Neutrophil (primary cell): ENCODE results near the gene INTU.
"Not testable (repeated sequence)": the region's sequence is repeated elsewhere in the genome, so short reads cannot be mapped to it uniquely, and the experiment has no call there.

Experiments
- H3K27ac ChIP-seq: fragments of 200-600 bp; sonication (generic); 2 replicates; pipeline ENCODE4 v1.5.1; 2016; ENCODE audit warnings: mild to moderate bottlenecking, moderate library complexity
- H3K27me3 ChIP-seq: fragments of 200-600 bp; sonication (generic); 2 replicates; pipeline ENCODE4 v1.6.0; 2016; ENCODE audit warnings: mild to moderate bottlenecking
- H3K36me3 ChIP-seq: fragments of 200-600 bp; sonication (generic); 2 replicates; pipeline ENCODE4 v1.5.1; 2017
- H3K4me1 ChIP-seq, 2 experiments: fragments of 200-600 bp in 1 of 2; sonication (generic) in 1 of 2; 1 replicate in 1 of 2; 2 replicates in 1 of 2; pipeline versions ENCODE4 v1.5.1 to v1.6.1; 2013 to 2016; ENCODE audit warnings: low read depth in 1 of 2, low read length in 1 of 2, mild to moderate bottlenecking in 1 of 2, moderate library complexity in 1 of 2; ENCODE audit not compliant: control insufficient read depth in 1 of 2, insufficient read depth in 1 of 2
- H3K4me3 ChIP-seq, 2 experiments: fragments of 200-600 bp in 1 of 2; sonication (generic) in 1 of 2; 1 replicate in 1 of 2; 2 replicates in 1 of 2; pipeline ENCODE4 v1.5.1; 2013 to 2016; ENCODE audit warnings: low read depth in 1 of 2, low read length in 1 of 2, mild to moderate bottlenecking in 1 of 2, moderate library complexity in 1 of 2
- H3K9me3 ChIP-seq: fragments of 200-600 bp; sonication (generic); 2 replicates; pipeline ENCODE4 v1.5.1; 2016
- CTCF ChIP-seq: fragments of 200-600 bp; sonication (generic); IDR thresholded peaks from 2 replicates; pipeline ENCODE4 v1.5.1; 2016; ENCODE audit warnings: antibody characterized with exemption

Gene INTU

GRCh38 chr4:127632420-127633403 lies at the start of gene INTU:
INTU (plus strand) TSS chr4:127632957; CDS start chr4:127633035, 78 bp downstream.
- Histone ChIP-seq H3K4me3 (peak within 1 kb of the TSS; percentile 59), H3K4me1 (peaks cover 11 to 13% of the 10 kb centered on the region in 2 experiments), H3K27ac (no peak within 1 kb of the TSS), H3K9me3 (no peaks in the 10 kb centered on the region), H3K36me3 (no peaks in the 10 kb centered on the region), H3K27me3 (peaks cover 23% of the 10 kb centered on the region)
- no peak for TF ChIP-seq CTCF

DNA sequence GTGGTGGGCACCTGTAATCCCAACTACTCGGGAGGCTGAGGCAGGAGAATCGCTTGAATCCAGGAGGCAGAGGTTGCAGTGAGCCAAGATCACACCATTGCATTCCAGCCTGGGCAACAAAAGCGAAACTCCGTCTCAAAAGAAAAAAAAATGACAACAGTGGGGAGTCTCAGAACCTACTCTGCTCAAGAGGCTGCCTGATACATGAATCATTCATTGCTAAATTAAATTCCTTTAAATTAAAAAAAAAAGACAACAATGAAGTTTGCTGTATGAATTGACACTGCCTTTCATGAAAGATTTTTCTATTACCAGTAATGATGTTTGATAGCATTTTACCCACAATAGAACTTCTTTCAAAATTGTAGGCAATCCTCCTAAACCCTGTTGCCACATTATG lies 46.3 kb upstream of the INTU start:
- not testable (repeated sequence) for H3K27ac ChIP-seq, H3K4me3 ChIP-seq, H3K36me3 ChIP-seq, H3K4me1 ChIP-seq, H3K9me3 ChIP-seq, H3K27me3 ChIP-seq

DNA sequence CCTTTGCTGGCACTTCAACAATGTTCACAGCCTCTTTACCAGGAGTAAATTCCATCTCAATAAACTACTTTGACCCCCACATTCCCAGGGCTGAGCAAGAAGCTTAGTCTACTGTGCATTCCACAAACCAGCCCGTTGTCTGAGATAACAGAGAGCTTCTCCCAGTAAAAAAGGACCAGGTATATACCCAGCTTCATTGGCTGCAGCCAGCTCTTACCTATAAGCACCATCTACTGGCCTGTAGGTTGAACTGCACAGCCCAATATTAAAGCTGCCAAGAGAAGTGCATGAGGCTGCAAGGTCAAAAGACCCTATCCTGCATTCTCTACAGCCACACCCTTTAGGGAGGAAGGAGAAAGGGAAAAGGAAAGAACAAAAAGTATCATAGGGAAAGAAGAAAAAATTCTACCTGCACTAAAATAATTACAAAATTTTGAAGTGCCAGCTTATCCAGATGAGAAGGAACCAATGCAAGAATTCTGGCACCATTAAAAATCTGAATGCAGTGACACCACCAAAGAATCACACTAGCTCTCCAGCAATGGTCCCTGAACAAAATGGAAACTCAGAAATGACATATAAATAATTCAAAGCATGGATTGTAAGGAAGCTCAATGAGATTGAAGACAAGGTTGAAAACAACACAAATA lies 45.7 kb upstream of the INTU start:
- no peak for TF ChIP-seq CTCF
- H3K9me3 ChIP-seq = no peaks in the 10 kb centered on the region
- no peaks in the 10 kb centered on the region for H3K27me3 ChIP-seq
- no peaks in the 10 kb centered on the region for H3K36me3 ChIP-seq
- no peak overlapping the region for H3K27ac ChIP-seq
- no peak overlapping the region for H3K4me3 ChIP-seq
- H3K4me1 ChIP-seq = no peaks in the 10 kb centered on the region

DNA sequence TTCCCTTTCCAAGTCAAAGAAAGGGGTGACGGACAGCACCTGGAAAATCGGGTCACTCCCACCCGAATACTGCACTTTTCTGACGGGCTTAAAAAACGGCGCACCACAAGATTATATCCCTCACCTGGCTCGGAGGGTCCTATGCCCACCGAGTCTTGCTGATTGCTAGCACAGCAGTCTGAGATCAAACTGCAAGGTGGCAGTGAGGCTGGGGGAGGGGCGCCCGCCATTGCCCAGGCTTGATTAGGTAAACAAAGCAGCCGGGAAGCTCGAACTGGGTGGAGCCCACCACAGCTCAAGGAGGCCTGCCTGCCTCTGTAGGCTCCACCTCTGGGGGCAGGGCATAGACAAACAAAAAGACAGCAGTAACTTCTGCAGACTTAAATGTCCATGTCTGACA lies 43.6 kb upstream of the INTU start:
- H3K27ac ChIP-seq, H3K27me3 ChIP-seq, H3K9me3 ChIP-seq, H3K4me3 ChIP-seq, H3K4me1 ChIP-seq, H3K36me3 ChIP-seq: not testable (repeated sequence)

DNA sequence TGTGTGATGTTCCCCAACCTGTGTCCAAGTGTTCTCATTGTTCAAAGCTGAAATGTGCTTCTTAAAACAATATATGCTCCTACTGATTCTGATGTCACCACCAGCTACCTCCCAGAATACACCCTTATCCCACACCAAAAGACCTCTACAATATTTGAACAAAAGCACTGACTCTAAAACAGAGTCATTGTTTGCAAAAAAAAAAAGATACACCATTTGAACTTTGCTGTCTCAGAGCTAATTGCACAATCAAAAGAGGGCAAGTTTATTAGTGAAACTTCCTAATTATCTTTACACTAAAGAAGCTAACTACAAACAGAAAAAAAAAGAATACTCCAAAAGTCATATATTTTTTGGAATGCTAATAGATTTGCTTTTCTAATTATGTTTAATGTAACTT lies 34.1 kb upstream of the INTU start:
- no peaks in the 10 kb centered on the region for H3K9me3 ChIP-seq
- no peak for TF ChIP-seq CTCF
- peaks cover 23% of the 10 kb centered on the region for H3K27me3 ChIP-seq
- no peak overlapping the region for H3K4me3 ChIP-seq
- H3K27ac ChIP-seq = no peak overlapping the region
- no peaks in the 10 kb centered on the region for H3K36me3 ChIP-seq
- no peaks in the 10 kb centered on the region for H3K4me1 ChIP-seq

GRCh38 chr4:127601029-127601428 lies 31.7 kb upstream of the INTU start:
- Histone ChIP-seq H3K9me3 (no peaks in the 10 kb centered on the region), H3K4me1 (no peaks in the 10 kb centered on the region), H3K27ac (no peak overlapping the region), H3K4me3 (no peak overlapping the region), H3K27me3 (peaks cover 38% of the 10 kb centered on the region), H3K36me3 (no peaks in the 10 kb centered on the region)
- no peak for TF ChIP-seq CTCF
